K562 (cell line): ENCODE results near the gene MAN1B1. TPM values are rescaled to one million over a fixed set of nuclear protein-coding genes. Genes with fewer than 3 reads are reported as not detected.

Source experiments
- EWSR1 ChIP-seq: fragments of 450-650 bp; IDR thresholded peaks from 2 replicates; pipeline ENCODE4 v1.6.1; 2018; ENCODE audit warnings: borderline replicate concordance, mild to moderate bottlenecking, low read depth, moderate library complexity; ENCODE audit not compliant: partially characterized antibody
- NFIX ChIP-seq: fragments of 250-450 bp; sonication (Bioruptor Pico); IDR thresholded peaks from 2 replicates; pipeline ENCODE4 v1.4.0; 2020; ENCODE audit warnings: low read depth, mild to moderate bottlenecking, moderate library complexity
- ZNF384 ChIP-seq: IDR thresholded peaks from 2 replicates; pipeline ENCODE4 v1.6.1; 2012; ENCODE audit warnings: low read depth, low read length, improper control_type of control experiment
- ZNF518B ChIP-seq: fragments of 250-450 bp; sonication (Bioruptor Pico); IDR thresholded peaks from 2 replicates; pipeline ENCODE4 v1.5.0; 2021; ENCODE audit warnings: mild to moderate bottlenecking, moderate library complexity
- polyA plus RNA-seq, 8 experiments: library from polyadenylated mRNA; depleted of rRNA in 4 of 8; stranded (reverse) in 5 of 8; unstranded in 3 of 8; fragments of >200 nt; fragmentation: Nextera tagmentation in 2 of 8; fragmentation: Illumina TruSeq in 1 of 8; extraction: Ambion mirVana in 2 of 8; extraction: Trizol in 1 of 8; gene quantifications; 2 replicates each; pipeline versions ENCODE4 v1.2.1 to v1.2.3, GENCODE V29; 2011 to 2014; ENCODE audit warnings: inconsistent platforms in 1 of 8, missing spikeins in 1 of 8
- total RNA-seq, 7 experiments: library from RNA; depleted of rRNA in 6 of 7; stranded (reverse); fragments of >200 nt in 6 of 7; fragmentation: Illumina TruSeq in 2 of 7; extraction: Trizol in 2 of 7; gene quantifications; 2 replicates each; pipeline versions ENCODE4 v1.2.1 to v1.2.3, GENCODE V29; 2011 to 2021; ENCODE audit warnings: low replicate concordance in 1 of 7

The MAN1B1 gene
- total and polyA plus RNA-seq, 9 of the 15 experiments (the other 6 are each of a cell fraction or from before 2014, with no cell fraction given) = 0.55 to 36.6 (median 27.3) TPM

DNA sequence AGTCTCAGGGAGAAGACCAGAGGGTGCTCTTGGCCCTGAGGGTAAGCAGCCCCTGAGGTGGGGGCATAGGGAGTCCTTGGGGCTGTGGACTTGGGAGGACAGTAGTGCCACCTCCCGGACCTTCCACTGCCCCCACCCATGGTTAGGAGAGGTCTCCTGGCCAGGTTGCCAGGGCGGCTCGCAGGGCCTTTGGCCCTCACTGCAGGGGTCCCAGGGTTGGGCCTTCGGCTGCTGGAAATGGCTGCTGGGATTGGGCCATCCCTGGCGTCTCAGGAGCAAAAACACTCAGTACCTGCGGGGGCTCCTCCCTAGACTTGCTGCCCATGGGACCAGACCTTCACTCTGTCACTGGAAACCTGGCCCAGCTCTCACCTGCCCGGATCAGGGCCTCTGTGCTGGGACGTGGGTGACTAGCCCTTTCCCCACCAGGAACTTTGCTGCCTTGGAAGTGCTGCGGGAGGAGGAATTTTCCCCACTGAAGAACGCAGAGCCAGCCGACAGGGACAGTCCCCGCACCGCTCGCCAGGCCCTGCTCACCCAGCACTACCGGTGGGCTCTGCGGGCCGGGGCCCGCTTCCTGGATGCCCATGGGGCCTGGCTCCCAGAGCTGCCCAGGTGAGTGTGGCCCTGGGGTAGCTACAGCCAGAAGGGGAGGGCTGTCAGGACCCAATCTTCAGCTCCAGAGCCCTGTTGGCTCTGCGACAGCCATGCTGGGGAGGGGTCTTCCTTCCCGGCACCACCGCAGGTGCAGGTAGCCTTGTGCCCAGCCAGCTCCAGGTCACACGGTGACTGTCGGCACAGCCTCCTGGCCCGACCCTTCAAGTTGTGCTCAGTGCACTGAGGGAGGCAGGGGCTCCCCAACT, 6.3 kb upstream of the MAN1B1 start (continued):
- TF ChIP-seq ZNF518B (CRISPR knock-in tag) (no peak), NFIX (CRISPR knock-in tag) (no peak), ZNF384 (no peak), EWSR1 (no peak)
